GDM1 (cell line): ENCODE data around the gene ANTXRL.
"Not testable (repeated sequence)": the region's sequence is repeated elsewhere in the genome, so short reads cannot be mapped to it uniquely, and the experiment has no call there.

Experiments used
- DNase-seq: peaks from one replicate; lab custom pipeline; 2025; lab: John Stamatoyannopoulos, UW

ANTXRL gene

GRCh38 chr10:46365484-46365883 lies 78.7 kb downstream of the ANTXRL start:
- DNase-seq = not testable (repeated sequence)

GRCh38 chr10:46367209-46367608 lies 80.4 kb downstream of the ANTXRL start:
- not testable (repeated sequence) for DNase-seq

- DNase-seq = not testable (repeated sequence)
These were observed 81.0 kb downstream of the ANTXRL start for GRCh38 chr10:46367666-46368240.

GRCh38 chr10:46368956-46369355 lies 82.2 kb downstream of the ANTXRL start:
- not testable (repeated sequence) for DNase-seq

GRCh38 chr10:46374410-46374809 lies 87.6 kb downstream of the ANTXRL start:
- not testable (repeated sequence) for DNase-seq

- DNase-seq = not testable (repeated sequence)
These were observed 88.6 kb downstream of the ANTXRL start, which contains the start of gene ANXA8L1 for GRCh38 chr10:46375406-46375805. Gene ANXA8L1 (plus strand): TSS chr10:46375776. CDS start chr10:46375852, 76 bp downstream.

GRCh38 chr10:46377022-46377421 lies 90.2 kb downstream of the ANTXRL start:
- not testable (repeated sequence) for DNase-seq

GRCh38 chr10:46377651-46378050 lies 90.9 kb downstream of the ANTXRL start:
- DNase-seq = not testable (repeated sequence)

- not testable (repeated sequence) for DNase-seq
These were observed 91.3 kb downstream of the ANTXRL start for GRCh38 chr10:46378108-46378507.

- not testable (repeated sequence) for DNase-seq
These were observed 92.5 kb downstream of the ANTXRL start for GRCh38 chr10:46379233-46379848.
